Psoas muscle (tissue), 8 donors: ENCODE data around the gene C19orf67. TPM values are rescaled to one million over a fixed set of nuclear protein-coding genes. Genes with fewer than 3 reads are reported as not detected.
A peak's percentile ranks its signal among the peaks of the same experiment; 100 is the strongest.

Experiments used
- ATAC-seq, 4 donors: fragments of 200-7000 bp; cut with Tn5 transposase; one replicate each; pipeline ENCODE4 v1.9.1; 2020; ENCODE audit warnings: moderate library complexity in 3 of 4, mild to moderate bottlenecking in 2 of 4
- DNase-seq, 2 donors: peaks; one replicate each; pipeline ENCODE4 v3.0.0-alpha.2; 2020
- H3K27ac ChIP-seq: fragments of 200-600 bp; one replicate; pipeline ENCODE4 v1.8.0; 2022
- H3K27me3 ChIP-seq, 3 donors: fragments of 200-600 bp in 1 of 3; one replicate each; pipeline versions ENCODE4 v1.6.1 to v1.8.0; 2013 to 2022; ENCODE audit warnings: low read length in 2 of 3, mild to moderate bottlenecking in 2 of 3, moderate library complexity in 1 of 3; ENCODE audit not compliant: insufficient read depth in 3 of 3
- H3K36me3 ChIP-seq, 2 donors: fragments of 200-600 bp in 1 of 2; one replicate each; pipeline versions ENCODE4 v1.6.1 to v1.8.0; 2013 to 2022; ENCODE audit warnings: low read depth in 1 of 2, mild to moderate bottlenecking in 1 of 2, moderate library complexity in 1 of 2; ENCODE audit not compliant: insufficient read depth in 1 of 2
- H3K4me1 ChIP-seq: fragments of 200-600 bp; one replicate; pipeline ENCODE4 v1.8.0; 2022
- H3K4me3 ChIP-seq: fragments of 200-600 bp; one replicate; pipeline ENCODE4 v1.8.0; 2022; ENCODE audit warnings: mild to moderate bottlenecking
- H3K9me3 ChIP-seq: fragments of 200-600 bp; one replicate; pipeline ENCODE4 v1.8.0; 2022
- WGBS, 3 donors: extraction: QIAGEN DNeasy Blood & Tissue Kit; methylation state at CpG; one replicate each; pipeline versions ENCODE4 v1.1.6 to v1.1.7; 2013; 5-methylcytosine and 5-hydroxymethylcytosine counted together
- intact Hi-C, 2 donors: fragments of 100-400 bp; cut with DNase I; formaldehyde crosslinking; loops; one replicate each; pipeline versions ENCODE4 v1.11.0 to v1.14.2; 2022
- polyA plus RNA-seq, 3 donors: library from polyadenylated mRNA; stranded (reverse); fragments of 200-250 nt; gene quantifications; one replicate each; pipeline ENCODE4 v1.2.3, GENCODE V29; 2013
- total RNA-seq, 4 donors: library from RNA; stranded (reverse); fragmentation: NEBNext Ultra II Directional in 2 of 4; extraction: Animal tissue kit (Norgen Biotek cat#: 25700) in 2 of 4; gene quantifications; one replicate each; pipeline versions ENCODE4 v1.2.1 to v1.2.4, GENCODE V29; 2021 to 2023
- TF ChIP-seq, protein P1 (sequence below): fragments of 200-600 bp; IDR thresholded peaks from one replicate; pipeline ENCODE4 v1.8.0; 2022; ENCODE audit warnings: antibody characterized with exemption
- donor health status: healthy with polysubstance abuse.
- donor health status: DM: no; HTN: no; CAD: no; lungs with moderate emphysema.
- donor health status: Bipolar disorder and iron deficiency.
- donor health status: healthy.
- donor health status: DM: yes; HTN: yes; CAD: no.
- donor health status: DM: no; HTN: no; CAD: no.
- donor health status: DM: no; HTN: no; CAD: no.
- donor health status: DM: yes; HTN: yes; CAD: no.

The C19orf67 gene
- total and polyA plus RNA-seq, 7 donors = not detected

GRCh38 chr19:14033946-14034345 is 51.6 kb downstream of the C19orf67 start:
- no peak for ATAC-seq
- no peak for DNase-seq
- Histone ChIP-seq H3K27ac (no peak overlapping the region), H3K36me3 (no peaks in the 10 kb centered on the region), H3K4me1 (no peaks in the 10 kb centered on the region), H3K4me3 (no peak overlapping the region), H3K9me3 (no peaks in the 10 kb centered on the region), H3K27me3 (no peaks in the 10 kb centered on the region)
- WGBS, 3 donors = 96 to 97% (median 97%) methylated on average over 2 of the region's 2 CpGs
- intact Hi-C loops = no loop called here
- TF ChIP-seq, protein P1, sequence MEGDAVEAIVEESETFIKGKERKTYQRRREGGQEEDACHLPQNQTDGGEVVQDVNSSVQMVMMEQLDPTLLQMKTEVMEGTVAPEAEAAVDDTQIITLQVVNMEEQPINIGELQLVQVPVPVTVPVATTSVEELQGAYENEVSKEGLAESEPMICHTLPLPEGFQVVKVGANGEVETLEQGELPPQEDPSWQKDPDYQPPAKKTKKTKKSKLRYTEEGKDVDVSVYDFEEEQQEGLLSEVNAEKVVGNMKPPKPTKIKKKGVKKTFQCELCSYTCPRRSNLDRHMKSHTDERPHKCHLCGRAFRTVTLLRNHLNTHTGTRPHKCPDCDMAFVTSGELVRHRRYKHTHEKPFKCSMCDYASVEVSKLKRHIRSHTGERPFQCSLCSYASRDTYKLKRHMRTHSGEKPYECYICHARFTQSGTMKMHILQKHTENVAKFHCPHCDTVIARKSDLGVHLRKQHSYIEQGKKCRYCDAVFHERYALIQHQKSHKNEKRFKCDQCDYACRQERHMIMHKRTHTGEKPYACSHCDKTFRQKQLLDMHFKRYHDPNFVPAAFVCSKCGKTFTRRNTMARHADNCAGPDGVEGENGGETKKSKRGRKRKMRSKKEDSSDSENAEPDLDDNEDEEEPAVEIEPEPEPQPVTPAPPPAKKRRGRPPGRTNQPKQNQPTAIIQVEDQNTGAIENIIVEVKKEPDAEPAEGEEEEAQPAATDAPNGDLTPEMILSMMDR = no peak

DNA sequence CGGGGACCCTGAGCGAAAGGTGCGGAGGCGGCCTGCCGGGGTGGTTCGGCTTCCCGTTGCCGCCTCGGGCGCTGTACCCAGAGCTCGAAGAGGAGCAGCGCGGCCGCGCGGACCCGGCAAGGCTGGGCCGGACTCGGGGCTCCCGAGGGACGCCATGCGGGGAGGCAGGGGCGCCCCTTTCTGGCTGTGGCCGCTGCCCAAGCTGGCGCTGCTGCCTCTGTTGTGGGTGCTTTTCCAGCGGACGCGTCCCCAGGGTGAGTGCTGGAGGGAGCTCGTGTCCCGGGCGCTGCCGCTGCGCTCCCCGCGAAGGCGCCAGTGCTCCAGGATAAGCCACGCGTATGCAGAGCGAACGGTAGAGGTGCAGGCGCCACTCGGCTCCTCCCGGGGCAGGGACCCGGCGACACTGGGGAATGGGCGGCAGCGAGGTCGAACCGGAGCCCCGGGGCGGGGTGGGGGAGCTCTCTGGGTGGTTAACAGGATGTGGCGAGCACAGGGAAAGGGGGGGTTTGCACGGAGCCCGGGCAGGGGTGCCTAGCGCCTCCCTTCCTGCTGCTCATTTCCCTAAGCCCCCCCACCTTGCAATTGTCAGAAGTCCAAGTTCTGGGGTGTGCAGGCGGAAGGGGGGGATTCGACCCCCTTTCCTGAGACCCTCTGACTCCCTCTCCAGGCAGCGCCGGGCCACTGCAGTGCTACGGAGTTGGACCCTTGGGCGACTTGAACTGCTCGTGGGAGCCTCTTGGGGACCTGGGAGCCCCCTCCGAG is 53.7 kb downstream of the C19orf67 start, which contains the start of gene IL27RA:
TSS of gene IL27RA (plus strand) at position 44 of the 762 bp plus-strand sequence. CDS start at position 155, 111 bp downstream.
- H3K4me3 ChIP-seq = peak within 1 kb of the TSS; percentile 76
- H3K9me3 ChIP-seq = no peaks in the 10 kb centered on the region
- intact Hi-C loops = no loop called here
- peak; percentile 56 to 77 for DNase-seq
- no peaks in the 10 kb centered on the region for H3K4me1 ChIP-seq
- H3K27ac ChIP-seq = peak within 1 kb of the TSS; percentile 68
- no peaks in the 10 kb centered on the region for H3K27me3 ChIP-seq
- ATAC-seq = peak; percentile 74 to 89 (median 83)
- WGBS, 3 donors = 0 to 1% (median 0%) methylated on average over 44 to 63 of the region's 63 CpGs
- TF ChIP-seq, protein P1 = peak; percentile 47
- H3K36me3 ChIP-seq = no peaks in the 10 kb centered on the region

Other genes with a start within 250 kb of the C19orf67 start
- not detected for gene NANOS3, start 208.6 kb downstream of the C19orf67 start, total RNA-seq
- not detected for gene NANOS3, start 208.6 kb downstream of the C19orf67 start, polyA plus RNA-seq
- gene BRME1, start 179.7 kb downstream of the C19orf67 start, total RNA-seq = 1 to 10 TPM in 2 of 4 donors, under 1 TPM in 2; 0.27 to 1.5 (median 1.0) TPM
- gene BRME1, start 179.7 kb downstream of the C19orf67 start, polyA plus RNA-seq = 1 to 10 TPM in 2 of 3 donors, under 1 TPM in 1; 0.86 to 2.5 (median 1.7) TPM
- gene CC2D1A, start 179.6 kb downstream of the C19orf67 start, total RNA-seq = 10 to 100 TPM; 21.1 to 26.1 (median 24.6) TPM
- 10 to 100 TPM; 20.1 to 31.7 (median 23.1) TPM for gene CC2D1A, start 179.6 kb downstream of the C19orf67 start, polyA plus RNA-seq
- gene PODNL1, start 147.4 kb downstream of the C19orf67 start, total RNA-seq = 1 to 10 TPM in 1 of 4 donors, under 1 TPM in 3; 0.18 to 1.3 (median 0.39) TPM
- 1 to 10 TPM in 1 of 3 donors, under 1 TPM in 2; 0.07 to 1.3 (median 0.25) TPM for gene PODNL1, start 147.4 kb downstream of the C19orf67 start, polyA plus RNA-seq
- 10 to 100 TPM in 3 of 4 donors, 1 to 10 TPM in 1; 9.2 to 25.3 (median 16.0) TPM for gene DCAF15, start 133.3 kb downstream of the C19orf67 start, total RNA-seq
- 10 to 100 TPM; 13.8 to 24.5 (median 16.6) TPM for gene DCAF15, start 133.3 kb downstream of the C19orf67 start, polyA plus RNA-seq
- 10 to 100 TPM in 1 of 4 donors, 1 to 10 TPM in 3; 5.9 to 10.1 (median 7.8) TPM for gene RFX1, start 79.5 kb downstream of the C19orf67 start, total RNA-seq
- 1 to 10 TPM; 2.9 to 6.4 (median 5.1) TPM for gene RFX1, start 79.5 kb downstream of the C19orf67 start, polyA plus RNA-seq
- gene RLN3, start 57.6 kb downstream of the C19orf67 start, total RNA-seq = not detected
- gene RLN3, start 57.6 kb downstream of the C19orf67 start, polyA plus RNA-seq = not detected
- gene IL27RA, start 54.0 kb downstream of the C19orf67 start, total RNA-seq = 1 to 10 TPM; 2.3 to 3.7 (median 2.9) TPM
- 1 to 10 TPM; 1.5 to 3.2 (median 2.5) TPM for gene IL27RA, start 54.0 kb downstream of the C19orf67 start, polyA plus RNA-seq
- gene PALM3, start 23.7 kb downstream of the C19orf67 start, total RNA-seq = not detected
- under 1 TPM in 2 of 3 donors, not detected in 1; 0.04 to 0.05 TPM for gene PALM3, start 23.7 kb downstream of the C19orf67 start, polyA plus RNA-seq
- 1 to 10 TPM; 2.0 to 6.3 (median 2.9) TPM for gene MISP3, start 13.0 kb downstream of the C19orf67 start, total RNA-seq
- gene MISP3, start 13.0 kb downstream of the C19orf67 start, polyA plus RNA-seq = 10 to 100 TPM in 1 of 3 donors, 1 to 10 TPM in 2; 1.8 to 15.4 (median 2.1) TPM
- gene SAMD1, start 5.0 kb upstream of the C19orf67 start, total RNA-seq = 10 to 100 TPM; 27.3 to 54.4 (median 39.6) TPM
- 10 to 100 TPM; 39.9 to 99.9 (median 60.4) TPM for gene SAMD1, start 5.0 kb upstream of the C19orf67 start, polyA plus RNA-seq
- 100 to 1,000 TPM; 209 to 509 (median 312) TPM for gene PRKACA, start 32.0 kb upstream of the C19orf67 start, total RNA-seq
- 100 to 1,000 TPM in 2 of 3 donors, 10 to 100 TPM in 1; 99.3 to 208 (median 135) TPM for gene PRKACA, start 32.0 kb upstream of the C19orf67 start, polyA plus RNA-seq
- gene ASF1B, start 50.8 kb upstream of the C19orf67 start, total RNA-seq = 1 to 10 TPM in 1 of 4 donors, under 1 TPM in 2, not detected in 1; 0.63 to 6.0 (median 0.84) TPM
- gene ASF1B, start 50.8 kb upstream of the C19orf67 start, polyA plus RNA-seq = 1 to 10 TPM in 2 of 3 donors, under 1 TPM in 1; 0.20 to 1.2 (median 1.0) TPM
- gene ADGRL1, start 120.4 kb upstream of the C19orf67 start, total RNA-seq = 1 to 10 TPM; 1.7 to 2.6 (median 1.8) TPM
- 1 to 10 TPM in 1 of 3 donors, under 1 TPM in 2; 0.38 to 1.1 (median 0.87) TPM for gene ADGRL1, start 120.4 kb upstream of the C19orf67 start, polyA plus RNA-seq